NK-92 treated with Interleukin-12 subunit alpha and Interleukin-12 subunit beta, amount 100 ng/mL, for 24 hours (cell line): ENCODE results near the gene RNF38.

ENCODE experiments used
- DNase-seq: peaks from one replicate; lab custom pipeline; 2025; lab: John Stamatoyannopoulos, UW

The RNF38 gene

DNA sequence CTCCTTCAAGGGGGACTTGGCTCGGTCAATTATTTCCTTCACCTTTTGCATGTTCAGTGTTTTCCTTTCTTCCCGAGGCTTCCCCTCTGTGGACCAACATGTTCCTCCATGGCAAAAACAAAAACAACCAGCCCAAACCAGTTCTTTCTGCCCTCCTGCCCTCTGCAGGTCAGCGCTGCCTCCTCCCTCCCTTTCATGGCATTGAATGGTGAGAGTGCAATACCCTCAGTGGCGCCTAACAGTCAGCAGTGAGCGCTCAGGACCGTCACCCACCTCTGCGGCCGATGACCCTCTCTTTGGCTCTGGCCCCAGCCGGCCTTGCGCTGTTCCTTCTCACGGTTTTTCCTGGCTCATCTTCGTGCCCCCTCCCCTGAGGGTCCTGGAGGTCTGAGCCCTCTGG lies 107.4 kb downstream of the RNF38 start:
- DNase-seq, result no peak

DNA sequence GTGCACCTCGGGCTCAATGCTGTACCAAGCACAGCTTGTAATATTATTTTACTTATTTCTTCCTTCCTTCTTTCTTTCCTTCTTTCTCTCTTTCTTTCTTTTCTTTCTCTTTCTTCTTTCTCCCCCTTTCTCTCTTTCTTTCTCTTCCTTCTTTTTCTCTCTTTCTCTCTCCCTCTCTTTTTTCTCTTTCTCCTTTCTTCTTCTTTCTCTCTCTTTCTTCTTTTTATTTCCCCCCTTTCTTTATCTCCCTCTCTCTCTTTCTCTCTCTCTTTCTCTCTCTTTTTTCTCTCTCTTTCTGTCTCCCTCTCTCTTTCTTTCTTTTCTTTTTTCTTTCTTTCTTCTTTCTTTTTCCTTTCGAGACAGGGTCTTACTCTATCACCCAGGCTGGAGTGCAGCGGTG lies 109.1 kb downstream of the RNF38 start:
- DNase-seq, result no peak

DNA sequence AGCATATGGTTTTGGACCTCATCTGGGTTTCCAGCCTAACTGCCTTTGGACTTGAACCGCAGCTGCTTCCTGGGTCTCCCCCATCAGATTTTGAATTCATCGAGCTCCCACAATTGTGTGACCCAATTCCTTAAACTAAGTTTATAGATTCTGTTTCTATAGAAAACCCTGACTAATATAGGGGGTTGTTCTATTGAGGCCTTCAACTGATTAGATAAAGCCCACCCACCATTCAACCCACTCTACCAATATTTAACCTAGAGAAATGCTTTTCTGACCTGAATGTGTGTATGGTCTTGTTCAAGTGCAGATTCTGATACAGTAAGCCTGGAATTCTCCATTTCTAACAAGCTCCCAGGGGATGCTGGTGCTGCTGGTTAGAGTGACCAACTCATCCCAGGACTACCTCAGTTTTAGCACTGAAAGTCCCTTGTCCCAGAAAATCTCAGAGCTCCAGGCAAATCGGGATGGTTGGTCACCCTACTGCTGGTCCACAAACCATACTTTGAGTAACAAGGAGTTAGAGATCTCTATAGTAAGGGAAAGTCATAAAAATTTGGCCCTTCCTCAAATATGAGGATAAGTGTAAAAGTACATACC lies 110.1 kb downstream of the RNF38 start:
- no peak for DNase-seq

DNA sequence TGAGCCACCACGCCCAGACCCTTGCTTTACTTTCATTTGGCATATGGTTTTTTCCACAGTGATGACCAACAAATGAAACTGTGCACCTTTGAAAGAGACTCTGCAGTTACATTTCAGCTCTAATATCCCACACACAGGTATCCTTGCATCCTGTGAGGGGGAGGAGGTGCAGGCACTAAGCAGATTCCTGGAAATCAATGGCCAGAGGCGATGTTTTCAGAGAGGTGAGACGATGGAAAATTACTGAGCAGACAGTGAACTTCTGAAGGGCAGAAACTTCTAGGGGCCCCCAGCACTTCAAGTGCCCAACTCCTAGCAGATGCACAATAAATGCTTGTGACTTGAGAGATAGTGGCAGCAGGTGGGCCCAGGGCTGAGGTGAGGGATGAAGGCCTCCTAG lies 112.0 kb downstream of the RNF38 start:
- DNase-seq, result no peak
